OCI-LY7 (cell line): ENCODE measurements around the gene MTSS2. TPM values are rescaled to one million over a fixed set of nuclear protein-coding genes. Genes with fewer than 3 reads are reported as not detected.

ENCODE experiments used
- BruUV-seq: library from RNA; stranded (reverse); fragments of 400-500 nt; replicated peaks from 2 replicates; lab custom pipeline; 2021; lab: Mats Ljungman, UMichigan
- CTCF ChIA-PET: fragments of 300-600 bp; sonication (Branson Sonifier 250); formaldehyde crosslinking; loops from one replicate; lab custom pipeline; 2022; ENCODE audit warnings: antibody characterized with exemption; ENCODE audit not compliant: unreplicated experiment; lab: Charles Lee
- POLR2A ChIA-PET: fragments of 300-600 bp; sonication (Branson Sonifier 250); formaldehyde crosslinking; loops from one replicate; lab custom pipeline; 2022; ENCODE audit warnings: antibody characterized with exemption; lab: Charles Lee
- DNase-seq: peaks from one replicate; pipeline ENCODE4 v3.0.0-alpha.2; 2015; ENCODE audit warnings: low spot score
- H2AFZ ChIP-seq: fragments of 200-600 bp; sonication (generic), shearing (Covaris generic); 2 replicates; pipeline ENCODE4 v1.6.1; 2014; ENCODE audit warnings: mild to moderate bottlenecking, antibody characterized with exemption, low read length, moderate library complexity
- H3K27ac ChIP-seq: fragments of 200-600 bp; sonication (generic); 2 replicates; pipeline ENCODE4 v1.5.1; 2014; ENCODE audit warnings: mixed run types, low read depth, mild to moderate bottlenecking, moderate library complexity, low read length, inconsistent platforms; ENCODE audit not compliant: poor library complexity, severe bottlenecking
- H3K36me3 ChIP-seq: fragments of 200-600 bp; sonication (generic); 2 replicates; pipeline ENCODE4 v1.6.1; 2014; ENCODE audit warnings: mild to moderate bottlenecking, antibody characterized with exemption, low read length, moderate library complexity, mixed read lengths; ENCODE audit not compliant: insufficient read depth
- H3K4me1 ChIP-seq: fragments of 200-600 bp; sonication (generic); 2 replicates; pipeline ENCODE4 v1.5.1; 2014; ENCODE audit warnings: mild to moderate bottlenecking, low read length; ENCODE audit not compliant: insufficient read depth, poor library complexity, severe bottlenecking
- H3K4me2 ChIP-seq: fragments of 200-600 bp; sonication (generic); 2 replicates; pipeline ENCODE4 v1.6.1; 2014; ENCODE audit warnings: mild to moderate bottlenecking, low read length
- H3K4me3 ChIP-seq: fragments of 200-600 bp; sonication (generic); 2 replicates; pipeline ENCODE4 v1.5.1; 2014; ENCODE audit warnings: mild to moderate bottlenecking, low read depth, low read length; ENCODE audit not compliant: poor library complexity, severe bottlenecking
- H3K79me2 ChIP-seq: fragments of 200-600 bp; sonication (generic); 2 replicates; pipeline ENCODE4 v1.6.1; 2016; ENCODE audit warnings: low read depth, mild to moderate bottlenecking, low read length, moderate library complexity, mixed read lengths; ENCODE audit not compliant: insufficient read depth
- H3K9me2 ChIP-seq: fragments of 200-600 bp; sonication (generic); 2 replicates; pipeline ENCODE4 v1.6.1; 2016; ENCODE audit warnings: mild to moderate bottlenecking, low read length, mixed read lengths; ENCODE audit not compliant: insufficient read depth
- H3K9me3 ChIP-seq: fragments of 200-600 bp; sonication (generic); 2 replicates; pipeline ENCODE4 v1.6.1; 2014; ENCODE audit warnings: mild to moderate bottlenecking, mixed run types, low read length, mixed read lengths
- H4K20me1 ChIP-seq: fragments of 200-600 bp; sonication (generic); 2 replicates; pipeline ENCODE4 v1.6.1; 2014; ENCODE audit warnings: mild to moderate bottlenecking, antibody characterized with exemption, low read length, moderate library complexity, mixed read lengths; ENCODE audit not compliant: insufficient read depth
- EZH2phosphoT487 ChIP-seq: fragments of 200-600 bp; sonication (generic); IDR thresholded peaks from 2 replicates; pipeline ENCODE4 v1.6.1; 2018; ENCODE audit warnings: low read depth, borderline replicate concordance, mild to moderate bottlenecking, mixed run types, antibody characterized with exemption, low read length, moderate library complexity, mixed read lengths
- intact Hi-C: fragments of 100-400 bp; cut with micrococcal nuclease; formaldehyde crosslinking; loops from one replicate; pipeline ENCODE4 v1.10.0; 2022; ENCODE audit not compliant: unreplicated experiment
- total RNA-seq, 2 experiments: library from RNA; depleted of rRNA in 1 of 2; stranded (reverse); fragments of >200 nt in 1 of 2; shearing (Covaris generic) in 1 of 2; gene quantifications; 2 replicates each; pipeline ENCODE4 v1.2.3, GENCODE V29; 2014 to 2022
- TF ChIP-seq, protein P1 (sequence below): fragments of 200-600 bp; sonication (generic); conservative IDR thresholded peaks from 2 replicates; pipeline ENCODE4 v1.5.1; 2014; ENCODE audit warnings: mild to moderate bottlenecking, antibody characterized with exemption, low read length, moderate library complexity, mixed read lengths

Gene MTSS2
- total RNA-seq, 2 experiments from 2014 or later, result 0.17 to 0.19 TPM

DNA sequence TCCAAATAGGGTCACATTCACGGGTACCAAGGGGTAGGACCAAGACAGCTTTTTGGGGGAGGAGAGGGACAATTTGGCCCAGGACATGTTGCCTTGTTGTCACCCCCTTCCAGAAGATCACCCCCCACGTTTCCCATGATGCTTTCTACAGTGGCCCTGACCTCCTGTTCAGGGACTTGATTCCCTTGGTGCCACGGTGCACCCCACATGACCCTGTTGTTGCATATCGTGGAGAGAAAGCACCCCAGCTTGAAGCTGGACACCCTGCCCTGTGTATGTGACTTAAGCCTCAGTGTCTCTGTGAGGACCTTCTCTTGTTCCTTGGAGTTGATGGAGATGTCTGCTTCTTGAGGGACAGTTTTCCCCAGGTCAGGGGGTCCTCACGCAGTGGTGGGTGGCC lies 26.9 kb downstream of the MTSS2 start:
- no peaks in the 10 kb centered on the region for H4K20me1 ChIP-seq
- intact Hi-C loops, result no loop called here
- H2AFZ ChIP-seq, result no peak overlapping the region
- H3K4me2 ChIP-seq, result no peak overlapping the region
- no peak overlapping the region for H3K27ac ChIP-seq
- ChIA-PET CTCF (no interaction called here), POLR2A (no interaction called here)
- H3K4me1 ChIP-seq, result peaks cover 2% of the 10 kb centered on the region
- no TSS peak for BruUV-seq
- no peaks in the 10 kb centered on the region for H3K9me2 ChIP-seq
- TF ChIP-seq, protein P1, sequence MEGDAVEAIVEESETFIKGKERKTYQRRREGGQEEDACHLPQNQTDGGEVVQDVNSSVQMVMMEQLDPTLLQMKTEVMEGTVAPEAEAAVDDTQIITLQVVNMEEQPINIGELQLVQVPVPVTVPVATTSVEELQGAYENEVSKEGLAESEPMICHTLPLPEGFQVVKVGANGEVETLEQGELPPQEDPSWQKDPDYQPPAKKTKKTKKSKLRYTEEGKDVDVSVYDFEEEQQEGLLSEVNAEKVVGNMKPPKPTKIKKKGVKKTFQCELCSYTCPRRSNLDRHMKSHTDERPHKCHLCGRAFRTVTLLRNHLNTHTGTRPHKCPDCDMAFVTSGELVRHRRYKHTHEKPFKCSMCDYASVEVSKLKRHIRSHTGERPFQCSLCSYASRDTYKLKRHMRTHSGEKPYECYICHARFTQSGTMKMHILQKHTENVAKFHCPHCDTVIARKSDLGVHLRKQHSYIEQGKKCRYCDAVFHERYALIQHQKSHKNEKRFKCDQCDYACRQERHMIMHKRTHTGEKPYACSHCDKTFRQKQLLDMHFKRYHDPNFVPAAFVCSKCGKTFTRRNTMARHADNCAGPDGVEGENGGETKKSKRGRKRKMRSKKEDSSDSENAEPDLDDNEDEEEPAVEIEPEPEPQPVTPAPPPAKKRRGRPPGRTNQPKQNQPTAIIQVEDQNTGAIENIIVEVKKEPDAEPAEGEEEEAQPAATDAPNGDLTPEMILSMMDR, result no peak
- no peak for TF ChIP-seq EZH2phosphoT487
- H3K79me2 ChIP-seq, result no peaks in the 10 kb centered on the region
- H3K36me3 ChIP-seq, result no peaks in the 10 kb centered on the region
- no peaks in the 10 kb centered on the region for H3K9me3 ChIP-seq
- DNase-seq, result no peak
- no peak overlapping the region for H3K4me3 ChIP-seq

DNA sequence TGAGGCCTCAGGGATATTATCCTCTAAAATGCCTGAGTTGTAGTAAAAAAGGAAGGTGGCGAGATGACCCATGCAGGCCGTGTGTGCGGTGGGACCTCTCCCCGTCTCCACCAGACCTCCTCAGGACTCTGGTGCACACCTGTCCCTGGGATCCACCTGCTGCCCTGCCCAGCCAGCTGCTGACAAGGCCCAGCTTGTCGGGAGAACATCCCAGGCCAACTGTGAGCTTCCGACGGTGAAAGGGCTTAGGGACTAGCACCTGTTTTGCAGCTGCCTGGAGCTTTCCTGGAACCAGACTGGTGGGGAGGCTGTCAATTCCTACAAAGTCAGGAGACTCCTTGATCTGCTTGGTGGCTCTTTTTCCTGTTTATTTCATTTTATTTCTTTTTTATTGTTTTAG lies 27.9 kb downstream of the MTSS2 start:
- DNase-seq, result no peak
- Histone ChIP-seq H3K4me3 (no peak overlapping the region), H2AFZ (no peak overlapping the region), H3K4me2 (no peak overlapping the region), H3K9me2 (no peaks in the 10 kb centered on the region), H3K36me3 (no peaks in the 10 kb centered on the region), H3K27ac (no peak overlapping the region), H3K79me2 (no peaks in the 10 kb centered on the region), H3K4me1 (peaks cover 4% of the 10 kb centered on the region), H3K9me3 (no peaks in the 10 kb centered on the region), H4K20me1 (no peaks in the 10 kb centered on the region)
- TF ChIP-seq, protein P1, result no peak
- TF ChIP-seq EZH2phosphoT487, result no peak
- POLR2A ChIA-PET, result no interaction called here
- intact Hi-C loops, result no loop called here
- CTCF ChIA-PET, result no interaction called here
- no TSS peak for BruUV-seq

DNA sequence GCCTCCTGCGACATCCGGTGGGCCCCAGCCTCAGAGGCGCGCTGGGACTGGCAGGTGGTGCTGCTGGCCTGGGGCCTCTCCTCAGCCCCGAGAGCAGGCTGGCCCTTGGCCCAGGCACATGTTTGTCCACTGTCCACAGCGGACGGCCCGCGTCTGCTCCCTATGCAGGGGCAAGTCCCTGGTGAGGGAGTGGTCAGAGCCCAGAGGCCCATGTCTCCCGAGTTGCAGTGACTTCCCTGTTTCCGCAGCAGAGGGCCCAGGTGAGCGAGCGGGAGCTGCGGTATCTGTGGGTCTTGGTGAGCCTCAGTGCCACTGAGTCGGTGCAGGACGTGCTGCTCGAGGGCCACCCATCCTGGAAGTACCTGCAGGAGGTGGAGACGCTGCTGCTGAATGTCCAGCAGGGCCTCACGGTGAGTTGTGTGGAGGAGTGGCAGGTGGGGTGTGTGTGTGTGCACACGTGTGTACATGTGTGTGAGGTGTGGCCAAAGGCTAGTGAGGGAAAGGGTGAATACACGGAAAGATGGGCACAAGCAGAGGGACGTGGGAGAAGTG lies 29.1 kb downstream of the MTSS2 start:
- H3K9me2 ChIP-seq, result no peaks in the 10 kb centered on the region
- H3K79me2 ChIP-seq, result no peaks in the 10 kb centered on the region
- no peak for TF ChIP-seq EZH2phosphoT487
- TF ChIP-seq, protein P1, result no peak
- no peaks in the 10 kb centered on the region for H3K9me3 ChIP-seq
- H2AFZ ChIP-seq, result no peak overlapping the region
- H4K20me1 ChIP-seq, result no peaks in the 10 kb centered on the region
- H3K4me2 ChIP-seq, result no peak overlapping the region
- no peak for DNase-seq
- CTCF ChIA-PET, result no interaction called here
- no peaks in the 10 kb centered on the region for H3K36me3 ChIP-seq
- POLR2A ChIA-PET, result no interaction called here
- peaks cover 4% of the 10 kb centered on the region for H3K4me1 ChIP-seq
- H3K27ac ChIP-seq, result no peak overlapping the region
- H3K4me3 ChIP-seq, result no peak overlapping the region
- intact Hi-C loops, result no loop called here
- no TSS peak for BruUV-seq
